ENCODE measurements around the gene NSG2.
A peak's percentile ranks its signal among the peaks of the same experiment; 100 is the strongest.
"Not testable (repeated sequence)": the region's sequence is repeated elsewhere in the genome, so short reads cannot be mapped to it uniquely, and the experiment has no call there.

Gene NSG2

GRCh38 chr5:174063082-174063756 lies 17.7 kb downstream of the NSG2 start:
- no peak for DNase-seq

GRCh38 chr5:174064171-174064570 lies 18.7 kb downstream of the NSG2 start:
- DNase-seq: no peak

GRCh38 chr5:174065528-174066197 lies 20.2 kb downstream of the NSG2 start:
- peak; percentile 54 for DNase-seq

GRCh38 chr5:174067499-174067898 lies 22.0 kb downstream of the NSG2 start:
- DNase-seq: no peak

GRCh38 chr5:174071484-174071883 lies 26.0 kb downstream of the NSG2 start:
- DNase-seq: no peak

- no peak for DNase-seq
Observed at GRCh38 chr5:174073122-174073660, 27.7 kb downstream of the NSG2 start.

- DNase-seq: no peak
Observed at GRCh38 chr5:174074369-174074768, 28.9 kb downstream of the NSG2 start.

GRCh38 chr5:174078416-174078815 lies 32.9 kb downstream of the NSG2 start:
- DNase-seq: no peak

GRCh38 chr5:174082286-174082685 lies 36.8 kb downstream of the NSG2 start:
- DNase-seq: no peak

- DNase-seq: no peak
Observed at GRCh38 chr5:174083056-174083827, 37.7 kb downstream of the NSG2 start.

- no peak for DNase-seq
Observed at GRCh38 chr5:174084691-174085154, 39.2 kb downstream of the NSG2 start.

- DNase-seq: no peak
Observed at GRCh38 chr5:174086751-174087150, 41.2 kb downstream of the NSG2 start.

GRCh38 chr5:174087783-174088182 lies 42.3 kb downstream of the NSG2 start:
- no peak for DNase-seq

GRCh38 chr5:174090129-174090528 lies 44.6 kb downstream of the NSG2 start:
- DNase-seq: no peak

GRCh38 chr5:174093123-174093522 lies 47.6 kb downstream of the NSG2 start:
- no peak for DNase-seq

GRCh38 chr5:174094857-174095606 lies 49.5 kb downstream of the NSG2 start:
- no peak for DNase-seq

GRCh38 chr5:174096619-174097018 lies 51.1 kb downstream of the NSG2 start:
- DNase-seq: no peak

GRCh38 chr5:174097486-174098185 lies 52.1 kb downstream of the NSG2 start:
- DNase-seq: no peak

GRCh38 chr5:174098694-174099093 lies 53.2 kb downstream of the NSG2 start:
- no peak for DNase-seq

GRCh38 chr5:174100490-174100889 lies 55.0 kb downstream of the NSG2 start:
- DNase-seq: no peak

- no peak for DNase-seq
Observed at GRCh38 chr5:174101195-174101730, 55.8 kb downstream of the NSG2 start.

- DNase-seq: not testable (repeated sequence)
Observed at GRCh38 chr5:174102574-174102973, 57.1 kb downstream of the NSG2 start.
